ENCODE measurements around the gene SHISA2.

Gene SHISA2

GRCh38 chr13:26011208-26011573 is 40.6 kb downstream of the SHISA2 start:
- no peak for DNase-seq (ENCODE audit: low read depth)
- TF ChIP-seq CTCF (IDR thresholded peaks at IDR 0.05; ENCODE audit: insufficient read depth, low read depth, low read length, missing control alignments), result no peak
- no peak overlapping the region for H3K4me3 ChIP-seq (ENCODE audit: low read depth, low read length)

GRCh38 chr13:26010487-26011207 is 41.2 kb downstream of the SHISA2 start:
- no peak overlapping the region for H3K4me3 ChIP-seq (ENCODE audit: low read depth, low read length)
- DNase-seq (ENCODE audit: low read depth), result no peak
- no peak for TF ChIP-seq CTCF (IDR thresholded peaks at IDR 0.05; ENCODE audit: insufficient read depth, low read depth, low read length, missing control alignments)

- DNase-seq (ENCODE audit: low read depth), result no peak
- no peak for TF ChIP-seq CTCF (IDR thresholded peaks at IDR 0.05; ENCODE audit: insufficient read depth, low read depth, low read length, missing control alignments)
- no peak overlapping the region for H3K4me3 ChIP-seq (ENCODE audit: low read depth, low read length)
Observed at GRCh38 chr13:26007261-26008125, 44.3 kb downstream of the SHISA2 start.

Data from GM12865 (cell line).